ENCODE measurements around the gene BRD7.

DNA sequence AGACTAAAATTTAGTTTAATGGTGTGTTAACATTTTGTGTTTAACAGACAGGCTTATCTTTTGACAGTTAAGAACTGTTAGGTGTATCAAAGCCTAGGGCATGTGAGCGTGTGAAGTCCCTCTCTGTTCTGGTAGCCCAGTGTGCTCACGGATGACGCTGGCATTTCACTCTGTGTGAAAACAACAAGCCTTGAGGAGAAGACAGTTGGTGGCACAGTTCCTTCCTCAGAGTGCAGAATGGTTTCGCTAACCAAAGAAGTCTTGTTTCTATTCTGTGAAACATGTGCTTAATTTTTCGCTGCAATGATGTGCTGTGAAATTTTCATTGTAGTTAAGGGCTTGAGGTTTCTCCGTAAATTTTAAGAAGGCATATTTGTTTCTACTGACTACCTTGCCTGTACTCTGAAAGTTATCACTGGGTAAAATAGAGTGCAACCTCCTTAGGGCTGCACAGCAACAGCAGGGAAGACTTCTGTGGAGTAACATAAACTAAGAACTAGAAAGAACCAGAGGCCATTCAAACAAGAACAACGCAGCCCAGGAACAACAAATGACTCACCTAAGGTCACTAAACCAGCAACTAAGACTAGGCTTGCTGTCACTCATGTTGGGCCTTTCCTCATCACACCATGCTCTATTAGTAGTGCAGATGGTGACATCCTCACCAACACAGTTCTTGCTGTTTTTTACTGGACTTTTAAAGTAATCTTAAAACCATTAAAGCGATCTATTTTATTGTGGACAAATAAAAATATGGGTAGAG, 33.4 kb downstream of the BRD7 start:
- TF ChIP-seq, protein P1, sequence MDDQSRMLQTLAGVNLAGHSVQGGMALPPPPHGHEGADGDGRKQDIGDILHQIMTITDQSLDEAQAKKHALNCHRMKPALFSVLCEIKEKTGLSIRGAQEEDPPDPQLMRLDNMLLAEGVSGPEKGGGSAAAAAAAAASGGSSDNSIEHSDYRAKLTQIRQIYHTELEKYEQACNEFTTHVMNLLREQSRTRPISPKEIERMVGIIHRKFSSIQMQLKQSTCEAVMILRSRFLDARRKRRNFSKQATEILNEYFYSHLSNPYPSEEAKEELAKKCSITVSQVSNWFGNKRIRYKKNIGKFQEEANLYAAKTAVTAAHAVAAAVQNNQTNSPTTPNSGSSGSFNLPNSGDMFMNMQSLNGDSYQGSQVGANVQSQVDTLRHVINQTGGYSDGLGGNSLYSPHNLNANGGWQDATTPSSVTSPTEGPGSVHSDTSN (IDR thresholded peaks at IDR 0.05; ENCODE audit: insufficient replicate concordance, low read depth, low read length): no peak
- TF ChIP-seq, protein P2, sequence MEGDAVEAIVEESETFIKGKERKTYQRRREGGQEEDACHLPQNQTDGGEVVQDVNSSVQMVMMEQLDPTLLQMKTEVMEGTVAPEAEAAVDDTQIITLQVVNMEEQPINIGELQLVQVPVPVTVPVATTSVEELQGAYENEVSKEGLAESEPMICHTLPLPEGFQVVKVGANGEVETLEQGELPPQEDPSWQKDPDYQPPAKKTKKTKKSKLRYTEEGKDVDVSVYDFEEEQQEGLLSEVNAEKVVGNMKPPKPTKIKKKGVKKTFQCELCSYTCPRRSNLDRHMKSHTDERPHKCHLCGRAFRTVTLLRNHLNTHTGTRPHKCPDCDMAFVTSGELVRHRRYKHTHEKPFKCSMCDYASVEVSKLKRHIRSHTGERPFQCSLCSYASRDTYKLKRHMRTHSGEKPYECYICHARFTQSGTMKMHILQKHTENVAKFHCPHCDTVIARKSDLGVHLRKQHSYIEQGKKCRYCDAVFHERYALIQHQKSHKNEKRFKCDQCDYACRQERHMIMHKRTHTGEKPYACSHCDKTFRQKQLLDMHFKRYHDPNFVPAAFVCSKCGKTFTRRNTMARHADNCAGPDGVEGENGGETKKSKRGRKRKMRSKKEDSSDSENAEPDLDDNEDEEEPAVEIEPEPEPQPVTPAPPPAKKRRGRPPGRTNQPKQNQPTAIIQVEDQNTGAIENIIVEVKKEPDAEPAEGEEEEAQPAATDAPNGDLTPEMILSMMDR (IDR thresholded peaks at IDR 0.05 in 2 of 3, conservative IDR thresholded peaks at IDR 0.05 in 1 of 3; ENCODE audit: control insufficient read depth in 2 of 3, extremely low read depth in 1 of 3, insufficient read depth in 1 of 3, low read depth in 3 of 3, low read length in 3 of 3): no peak
- TF ChIP-seq TCF7 (IDR thresholded peaks at IDR 0.05; ENCODE audit: borderline replicate concordance) (no peak), POLR2A (IDR thresholded peaks at IDR 0.05; ENCODE audit: low read depth, low read length) (no peak), CHD1 (IDR thresholded peaks at IDR 0.05; ENCODE audit: low read depth, low read length) (no peak), RFX5 (IDR thresholded peaks at IDR 0.05; ENCODE audit: low read depth, low read length) (no peak), GABPA (IDR thresholded peaks at IDR 0.05; ENCODE audit: low read depth) (no peak), RAD21 (IDR thresholded peaks at IDR 0.05; ENCODE audit: insufficient read depth, low read depth, low read length) (no peak), SUZ12 (IDR thresholded peaks at IDR 0.05; ENCODE audit: unreplicated experiment) (no peak), ZNF217 (IDR thresholded peaks at IDR 0.05) (no peak), EZH2 (IDR thresholded peaks at IDR 0.05; ENCODE audit: borderline replicate concordance, control insufficient read depth, low read depth, low read length) (no peak)
- TF ChIP-seq, protein P3, sequence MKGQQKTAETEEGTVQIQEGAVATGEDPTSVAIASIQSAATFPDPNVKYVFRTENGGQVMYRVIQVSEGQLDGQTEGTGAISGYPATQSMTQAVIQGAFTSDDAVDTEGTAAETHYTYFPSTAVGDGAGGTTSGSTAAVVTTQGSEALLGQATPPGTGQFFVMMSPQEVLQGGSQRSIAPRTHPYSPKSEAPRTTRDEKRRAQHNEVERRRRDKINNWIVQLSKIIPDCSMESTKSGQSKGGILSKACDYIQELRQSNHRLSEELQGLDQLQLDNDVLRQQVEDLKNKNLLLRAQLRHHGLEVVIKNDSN (IDR thresholded peaks at IDR 0.05; ENCODE audit: borderline replicate concordance, extremely low read length, insufficient read depth, low read depth, low read length): no peak
- TF ChIP-seq, protein P4, sequence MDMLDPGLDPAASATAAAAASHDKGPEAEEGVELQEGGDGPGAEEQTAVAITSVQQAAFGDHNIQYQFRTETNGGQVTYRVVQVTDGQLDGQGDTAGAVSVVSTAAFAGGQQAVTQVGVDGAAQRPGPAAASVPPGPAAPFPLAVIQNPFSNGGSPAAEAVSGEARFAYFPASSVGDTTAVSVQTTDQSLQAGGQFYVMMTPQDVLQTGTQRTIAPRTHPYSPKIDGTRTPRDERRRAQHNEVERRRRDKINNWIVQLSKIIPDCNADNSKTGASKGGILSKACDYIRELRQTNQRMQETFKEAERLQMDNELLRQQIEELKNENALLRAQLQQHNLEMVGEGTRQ (IDR thresholded peaks at IDR 0.05; ENCODE audit: borderline replicate concordance, low read depth, low read length): no peak

Data from GM12878 (cell line).